Vagina (tissue), 2 donors: ENCODE measurements around the gene KRTAP12-4. TPM values are rescaled to one million over a fixed set of nuclear protein-coding genes. Genes with fewer than 3 reads are reported as not detected.
"Not testable (repeated sequence)": the region's sequence is repeated elsewhere in the genome, so short reads cannot be mapped to it uniquely, and the experiment has no call there.

Experiments
- DNase-seq, 2 donors: peaks; one replicate each; pipeline ENCODE4 v3.0.0-alpha.2; 2017; ENCODE audit errors: extremely low spot score in 2 of 2
- H3K27ac ChIP-seq: fragments of 200-600 bp; sonication (generic); one replicate; pipeline ENCODE4 v1.5.1; 2019
- H3K27me3 ChIP-seq: fragments of 200-600 bp; sonication (generic); one replicate; pipeline ENCODE4 v1.5.1; 2019
- H3K36me3 ChIP-seq, 2 donors: fragments of 200-600 bp; sonication (generic); one replicate each; pipeline ENCODE4 v1.5.1; 2017 to 2019
- H3K4me1 ChIP-seq: fragments of 200-600 bp; sonication (generic); one replicate; pipeline ENCODE4 v1.5.1; 2019
- H3K4me3 ChIP-seq, 2 donors: fragments of 200-600 bp; sonication (generic); 1 replicate in 1 of 2; 2 replicates in 1 of 2; pipeline ENCODE4 v1.5.1; 2016 to 2019
- H3K9me3 ChIP-seq: fragments of 200-600 bp; sonication (generic); one replicate; pipeline ENCODE4 v1.5.1; 2019
- POLR2A ChIP-seq, 2 donors: fragments of 450-650 bp; IDR thresholded peaks; one replicate each; pipeline ENCODE4 v1.6.1; 2017; ENCODE audit warnings: antibody characterized with exemption in 2 of 2, mild to moderate bottlenecking in 2 of 2, moderate library complexity in 2 of 2
- POLR2AphosphoS5 ChIP-seq, 2 donors: sonication (generic); formaldehyde crosslinking; IDR thresholded peaks; one replicate each; pipeline ENCODE4 v1.9.0; 2017; ENCODE audit warnings: antibody characterized with exemption in 2 of 2, mild to moderate bottlenecking in 2 of 2, low read depth in 1 of 2; ENCODE audit not compliant: insufficient read depth in 1 of 2
- intact Hi-C: fragments of 100-400 bp; cut with DNase I; formaldehyde crosslinking; loops from one replicate; pipeline ENCODE4 v1.15.1; 2023
- total RNA-seq: library from RNA; depleted of rRNA; stranded (reverse); fragments of >200 nt; gene quantifications from one replicate; pipeline ENCODE4 v1.2.3, GENCODE V29; 2016
- TF ChIP-seq, protein P1 (sequence below), 3 experiments: fragments of 450-650 bp in 2 of 3; fragments of 200-600 bp in 1 of 3; sonication (generic) in 1 of 3; IDR thresholded peaks; one replicate each; pipeline ENCODE4 v1.5.1; 2017 to 2019; ENCODE audit warnings: antibody characterized with exemption in 3 of 3, mild to moderate bottlenecking in 2 of 3, moderate library complexity in 2 of 3

KRTAP12-4 gene
- total RNA-seq, 1 donor from 2014 or later = not detected

GRCh38 chr21:44686843-44687561 is 32.5 kb upstream of the KRTAP12-4 start:
- H3K9me3 ChIP-seq = no peaks in the 10 kb centered on the region
- H3K27me3 ChIP-seq = no peaks in the 10 kb centered on the region
- peak; percentile 62 to 84 for DNase-seq
- H3K27ac ChIP-seq = no peak overlapping the region
- no peak overlapping the region for H3K4me3 ChIP-seq
- TF ChIP-seq POLR2AphosphoS5 (IDR thresholded peaks at IDR 0.05; ENCODE audit: insufficient read depth in 1 of 2, low read depth in 1 of 2) (no peak), POLR2A (IDR thresholded peaks at IDR 0.05) (no peak)
- TF ChIP-seq, protein P1, sequence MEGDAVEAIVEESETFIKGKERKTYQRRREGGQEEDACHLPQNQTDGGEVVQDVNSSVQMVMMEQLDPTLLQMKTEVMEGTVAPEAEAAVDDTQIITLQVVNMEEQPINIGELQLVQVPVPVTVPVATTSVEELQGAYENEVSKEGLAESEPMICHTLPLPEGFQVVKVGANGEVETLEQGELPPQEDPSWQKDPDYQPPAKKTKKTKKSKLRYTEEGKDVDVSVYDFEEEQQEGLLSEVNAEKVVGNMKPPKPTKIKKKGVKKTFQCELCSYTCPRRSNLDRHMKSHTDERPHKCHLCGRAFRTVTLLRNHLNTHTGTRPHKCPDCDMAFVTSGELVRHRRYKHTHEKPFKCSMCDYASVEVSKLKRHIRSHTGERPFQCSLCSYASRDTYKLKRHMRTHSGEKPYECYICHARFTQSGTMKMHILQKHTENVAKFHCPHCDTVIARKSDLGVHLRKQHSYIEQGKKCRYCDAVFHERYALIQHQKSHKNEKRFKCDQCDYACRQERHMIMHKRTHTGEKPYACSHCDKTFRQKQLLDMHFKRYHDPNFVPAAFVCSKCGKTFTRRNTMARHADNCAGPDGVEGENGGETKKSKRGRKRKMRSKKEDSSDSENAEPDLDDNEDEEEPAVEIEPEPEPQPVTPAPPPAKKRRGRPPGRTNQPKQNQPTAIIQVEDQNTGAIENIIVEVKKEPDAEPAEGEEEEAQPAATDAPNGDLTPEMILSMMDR (IDR thresholded peaks at IDR 0.05) = no peak
- H3K4me1 ChIP-seq = no peaks in the 10 kb centered on the region
- H3K36me3 ChIP-seq = no peaks in the 10 kb centered on the region
- intact Hi-C loops = no loop called here

GRCh38 chr21:44686000-44686781 is 31.7 kb upstream of the KRTAP12-4 start:
- Histone ChIP-seq H3K27ac (no peak overlapping the region), H3K4me1 (no peaks in the 10 kb centered on the region), H3K27me3 (no peaks in the 10 kb centered on the region), H3K36me3 (no peaks in the 10 kb centered on the region), H3K4me3 (no peak overlapping the region), H3K9me3 (no peaks in the 10 kb centered on the region)
- intact Hi-C loops = no loop called here
- no peak for TF ChIP-seq POLR2AphosphoS5 (IDR thresholded peaks at IDR 0.05; ENCODE audit: insufficient read depth in 1 of 2, low read depth in 1 of 2)
- TF ChIP-seq, protein P1 (IDR thresholded peaks at IDR 0.05) = no peak
- no peak for TF ChIP-seq POLR2A (IDR thresholded peaks at IDR 0.05)
- DNase-seq = peak; percentile 69 to 82

- peak; percentile 76 to 77 for DNase-seq
- intact Hi-C loops, H3K36me3 ChIP-seq, H3K4me1 ChIP-seq, H3K4me3 ChIP-seq, H3K27ac ChIP-seq, H3K27me3 ChIP-seq, H3K9me3 ChIP-seq: not testable (repeated sequence)
Measured at GRCh38 chr21:44685050-44685449, 30.6 kb upstream of the KRTAP12-4 start.

DNA sequence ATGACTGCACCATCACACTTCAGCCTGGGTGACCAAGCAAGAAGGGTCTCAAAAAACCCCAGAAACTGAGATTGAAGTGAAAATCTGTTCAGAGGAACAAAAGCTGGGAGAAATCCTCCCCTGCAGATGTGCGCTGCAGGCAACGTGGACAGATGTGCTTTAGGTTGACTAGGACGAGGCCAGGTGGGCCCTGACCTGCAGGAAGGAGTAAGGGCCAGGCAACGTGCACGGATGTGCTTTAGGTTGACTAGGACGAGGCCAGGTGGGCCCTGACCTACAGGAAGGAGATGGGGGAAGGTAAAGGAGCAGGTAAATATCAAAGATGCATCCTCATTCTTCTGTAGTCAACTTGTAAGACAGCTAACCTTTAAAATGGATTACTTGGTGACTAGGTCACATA is 30.0 kb upstream of the KRTAP12-4 start:
- H3K9me3 ChIP-seq = no peaks in the 10 kb centered on the region
- no peak overlapping the region for H3K4me3 ChIP-seq
- no peak overlapping the region for H3K27ac ChIP-seq
- no peaks in the 10 kb centered on the region for H3K4me1 ChIP-seq
- H3K27me3 ChIP-seq = no peaks in the 10 kb centered on the region
- H3K36me3 ChIP-seq = no peaks in the 10 kb centered on the region
- intact Hi-C loops = no loop called here
- no peak for DNase-seq
- TF ChIP-seq, protein P1 (IDR thresholded peaks at IDR 0.05) = no peak
- TF ChIP-seq POLR2AphosphoS5 (IDR thresholded peaks at IDR 0.05; ENCODE audit: insufficient read depth in 1 of 2, low read depth in 1 of 2) (no peak), POLR2A (IDR thresholded peaks at IDR 0.05) (no peak)

DNA sequence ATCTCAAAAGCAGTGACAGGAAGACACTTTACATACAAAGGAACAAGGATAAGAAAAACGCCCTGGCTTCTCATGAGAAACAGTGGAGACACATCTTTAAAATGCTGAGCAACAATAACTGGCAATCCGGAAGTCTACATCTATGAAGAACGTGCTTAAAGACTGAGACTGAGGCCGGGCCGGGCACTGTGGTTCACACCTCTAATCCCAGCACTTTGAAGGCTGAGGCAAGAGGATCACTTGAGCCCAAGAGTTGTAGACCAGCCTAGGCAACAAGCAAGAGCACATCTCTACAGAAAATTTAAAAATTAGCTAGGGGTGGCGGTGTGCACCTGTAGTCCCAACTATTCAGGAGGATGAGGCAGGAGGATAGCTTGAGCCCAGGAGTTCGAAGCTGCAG is 29.6 kb upstream of the KRTAP12-4 start:
- no peak for TF ChIP-seq POLR2AphosphoS5 (IDR thresholded peaks at IDR 0.05; ENCODE audit: insufficient read depth in 1 of 2, low read depth in 1 of 2)
- TF ChIP-seq, protein P1 (IDR thresholded peaks at IDR 0.05) = no peak
- TF ChIP-seq POLR2A (IDR thresholded peaks at IDR 0.05) = no peak
- Histone ChIP-seq H3K27ac (no peak overlapping the region), H3K27me3 (no peaks in the 10 kb centered on the region), H3K4me3 (no peak overlapping the region), H3K4me1 (no peaks in the 10 kb centered on the region), H3K9me3 (no peaks in the 10 kb centered on the region), H3K36me3 (no peaks in the 10 kb centered on the region)
- peak in 1 of 2 donors; percentile 69 for DNase-seq
- intact Hi-C loops = no loop called here
